Left colon (tissue), 2 donors: ENCODE results near the gene COPE. TPM values are rescaled to one million over a fixed set of nuclear protein-coding genes. Genes with fewer than 3 reads are reported as not detected.

Experiments used
- ATAC-seq: fragments of 200-7000 bp; cut with Tn5 transposase; one replicate; pipeline ENCODE4 v1.9.1; 2020; ENCODE audit warnings: mild to moderate bottlenecking, moderate library complexity
- DNase-seq, 2 donors: peaks; one replicate each; pipeline ENCODE4 v3.0.0-alpha.2; 2020
- intact Hi-C, 2 donors: fragments of 100-400 bp; cut with DNase I in 1 of 2; cut with micrococcal nuclease in 1 of 2; formaldehyde crosslinking; loops; one replicate each; pipeline versions ENCODE4 v1.11.2 to v1.14.0; 2022; cut with DNase I, micrococcal nuclease
- total RNA-seq, 2 donors: library from RNA; stranded (reverse); fragmentation: NEBNext Ultra II Directional; extraction: Animal tissue kit (Norgen Biotek cat#: 25700); gene quantifications; one replicate each; pipeline ENCODE4 v1.2.1, GENCODE V29; 2021
- donor health status: DM: no; HTN: no; CAD: no.
- donor health status: DM: yes; HTN: yes; CAD: no.

COPE gene
- total RNA-seq, 2 donors from 2014 or later, result 186 to 200 TPM

- no peak for ATAC-seq
Measured at GRCh38 chr19:18861235-18861634, 58.0 kb downstream of the COPE start.

DNA sequence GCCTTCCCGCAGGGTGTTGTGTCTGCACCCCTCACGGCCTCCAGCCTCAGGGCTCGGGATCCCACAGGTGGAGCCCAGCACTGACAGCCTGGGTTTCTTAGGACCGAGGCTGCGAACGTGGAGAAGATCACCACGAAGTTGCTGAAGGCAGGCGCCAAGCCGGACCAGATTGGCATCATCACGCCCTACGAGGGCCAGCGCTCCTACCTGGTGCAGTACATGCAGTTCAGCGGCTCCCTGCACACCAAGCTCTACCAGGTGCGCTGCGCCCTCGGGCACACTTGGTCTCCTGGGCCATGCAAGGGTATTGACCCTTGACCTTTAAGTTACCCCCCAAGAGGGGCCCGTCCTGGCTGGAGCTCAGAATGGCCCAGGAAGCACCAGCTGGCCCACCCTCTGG, 58.5 kb downstream of the COPE start:
- ATAC-seq (no peak), DNase-seq (no peak)
- intact Hi-C loops, result no loop called here

More at GRCh38 chr19:18861235-18861634, 58.0 kb downstream of the COPE start:
- intact Hi-C loops, result no loop called here
- DNase-seq, result no peak

- intact Hi-C loops, result no loop called here
- DNase-seq, result no peak
- no peak for ATAC-seq
Measured at GRCh38 chr19:18860302-18860700, 58.9 kb downstream of the COPE start.

- DNase-seq (no peak), ATAC-seq (no peak)
- intact Hi-C loops, result loop anchor here in 1 of 2 donors (10.0 kb wide), 1 partner anchor 265 kb away; no protein-coding TSS in a partner anchor
Measured at GRCh38 chr19:18859676-18860301, 59.4 kb downstream of the COPE start.

DNA sequence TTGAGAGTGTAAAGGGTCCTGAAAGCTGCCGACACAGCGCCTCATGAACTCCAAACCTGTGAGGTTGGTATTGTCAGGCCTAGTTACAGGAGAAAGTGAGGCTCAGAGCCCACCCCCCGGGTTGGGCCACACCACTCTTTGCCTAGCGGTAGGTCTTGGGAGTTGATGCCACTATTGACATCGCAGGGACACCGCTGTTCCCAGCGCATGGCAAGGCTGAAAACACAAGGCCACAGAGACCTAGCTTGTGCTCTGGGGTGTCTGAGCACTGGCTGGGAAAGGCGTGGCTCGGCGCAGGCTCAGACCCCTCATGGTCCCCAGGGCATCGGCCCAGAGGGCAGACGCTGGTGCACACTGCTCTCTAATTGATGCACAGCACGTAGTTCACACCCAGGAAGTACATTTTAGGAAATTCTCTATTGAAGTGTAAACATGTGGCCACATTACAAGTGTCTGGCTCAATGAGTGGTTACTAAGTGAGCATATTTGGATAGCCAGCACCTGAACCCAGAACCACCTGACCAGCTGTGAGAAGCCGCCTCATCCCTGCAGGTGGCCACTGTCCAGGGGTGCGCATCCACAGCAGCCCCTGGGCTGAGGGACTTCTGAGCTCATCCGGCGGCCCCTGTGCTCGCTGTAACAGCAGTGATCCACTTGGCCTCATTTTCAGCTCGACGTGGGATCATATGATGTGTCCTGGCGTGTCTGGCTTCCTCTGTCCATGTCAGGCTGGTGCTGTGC, 60.1 kb downstream of the COPE start:
- DNase-seq (no peak), ATAC-seq (no peak)
- intact Hi-C loops, result loop anchor here in 1 of 2 donors (10.0 kb wide), 1 partner anchor 264 kb away; no protein-coding TSS in a partner anchor

DNA sequence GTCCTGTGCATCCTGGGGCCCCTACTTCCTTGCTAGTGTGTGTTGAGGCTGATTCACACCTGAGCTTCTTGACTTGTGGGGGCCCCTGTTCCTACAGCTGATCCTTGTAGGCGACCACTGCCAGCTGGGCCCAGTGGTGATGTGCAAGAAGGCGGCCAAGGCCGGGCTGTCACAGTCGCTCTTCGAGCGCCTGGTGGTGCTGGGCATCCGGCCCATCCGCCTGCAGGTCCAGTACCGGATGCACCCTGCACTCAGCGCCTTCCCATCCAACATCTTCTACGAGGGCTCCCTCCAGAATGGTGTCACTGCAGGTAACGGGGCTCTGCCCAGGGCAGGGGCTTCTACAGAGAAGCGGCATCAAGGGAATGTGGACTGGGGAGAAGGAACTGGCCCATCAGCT, 62.0 kb downstream of the COPE start:
- intact Hi-C loops, result loop anchor here in 1 of 2 donors (10.0 kb wide), 1 partner anchor 262 kb away; no protein-coding TSS in a partner anchor
- ATAC-seq, result no peak

GRCh38 chr19:18856385-18857126, 62.6 kb downstream of the COPE start:
- intact Hi-C loops, result loop anchor here in 1 of 2 donors (10.0 kb wide), 1 partner anchor 262 kb away; no protein-coding TSS in a partner anchor
- ATAC-seq, result peak; percentile 48
- no peak for DNase-seq

More for the DNA sequence above, 62.0 kb downstream of the COPE start:
- no peak for DNase-seq

DNA sequence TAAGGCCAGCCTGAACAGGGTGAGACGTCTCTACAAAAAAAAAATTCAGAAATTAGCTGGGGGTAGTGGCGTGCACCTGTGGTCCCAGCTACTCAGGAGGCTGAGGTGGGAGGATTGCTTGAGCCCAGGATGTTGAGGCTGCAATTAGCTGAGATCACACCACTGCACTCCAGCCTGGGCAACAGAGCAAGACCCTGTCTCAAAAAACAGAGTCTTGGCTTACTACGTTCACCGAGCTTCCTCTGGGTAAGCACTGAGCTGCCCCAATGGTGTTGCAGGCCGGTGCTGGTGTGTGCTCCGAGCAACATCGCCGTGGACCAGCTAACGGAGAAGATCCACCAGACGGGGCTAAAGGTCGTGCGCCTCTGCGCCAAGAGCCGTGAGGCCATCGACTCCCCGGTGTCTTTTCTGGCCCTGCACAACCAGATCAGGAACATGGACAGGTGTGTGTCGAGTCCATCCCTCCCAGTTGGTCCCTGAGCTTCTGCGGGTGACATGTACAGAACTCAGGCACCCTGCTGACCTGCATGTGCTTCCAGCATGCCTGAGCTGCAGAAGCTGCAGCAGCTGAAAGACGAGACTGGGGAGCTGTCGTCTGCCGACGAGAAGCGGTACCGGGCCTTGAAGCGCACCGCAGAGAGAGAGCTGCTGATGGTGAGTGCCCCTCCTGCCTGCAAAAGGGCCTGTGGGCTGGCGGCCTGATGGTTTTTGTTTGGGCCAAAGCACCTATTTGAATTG, 63.4 kb downstream of the COPE start:
- ATAC-seq (no peak), DNase-seq (no peak)
- intact Hi-C loops, result loop anchor here in 1 of 2 donors (10.0 kb wide), 1 partner anchor 261 kb away; no protein-coding TSS in a partner anchor

GRCh38 chr19:18854982-18855381, 64.2 kb downstream of the COPE start:
- intact Hi-C loops, result loop anchor here in 1 of 2 donors (10.0 kb wide), 1 partner anchor 260 kb away; no protein-coding TSS in a partner anchor
- ATAC-seq (no peak), DNase-seq (no peak)

DNA sequence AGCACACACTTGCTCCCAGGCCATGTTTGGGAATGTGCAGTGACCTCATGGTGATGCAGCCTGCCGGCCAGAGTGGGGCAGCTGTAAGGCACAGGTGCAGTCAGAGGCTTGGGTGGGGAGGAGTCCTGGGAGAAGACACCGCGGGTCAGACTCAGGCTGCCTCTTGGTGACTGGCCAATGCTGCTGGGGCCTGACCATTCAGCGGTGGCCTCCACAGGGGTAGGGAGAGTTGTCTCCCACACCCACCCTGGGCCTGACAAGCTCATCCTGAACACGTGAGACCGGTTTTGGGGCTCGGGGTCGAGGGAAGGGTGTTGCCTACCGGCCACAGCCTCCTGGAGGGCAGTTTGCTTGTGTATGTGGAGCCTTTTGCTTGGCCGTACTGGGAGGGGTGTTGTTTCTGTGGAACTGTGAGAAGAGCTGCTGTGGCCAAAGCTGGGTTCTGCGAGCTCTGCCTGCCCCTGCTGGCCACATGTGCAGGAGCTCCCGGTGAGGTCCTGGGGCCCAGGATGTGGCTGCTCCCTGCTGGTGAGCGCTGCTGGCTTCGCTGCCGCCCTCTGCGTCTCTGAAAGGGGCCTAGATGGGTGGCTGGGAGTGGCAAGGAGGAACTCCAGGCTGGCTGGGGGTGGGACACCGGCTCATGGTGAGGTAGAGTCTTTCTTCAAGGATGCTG, 65.3 kb downstream of the COPE start:
- ATAC-seq (no peak), DNase-seq (no peak)
- intact Hi-C loops, result loop anchor here in 1 of 2 donors (10.0 kb wide), 1 partner anchor 259 kb away; no protein-coding TSS in a partner anchor

DNA sequence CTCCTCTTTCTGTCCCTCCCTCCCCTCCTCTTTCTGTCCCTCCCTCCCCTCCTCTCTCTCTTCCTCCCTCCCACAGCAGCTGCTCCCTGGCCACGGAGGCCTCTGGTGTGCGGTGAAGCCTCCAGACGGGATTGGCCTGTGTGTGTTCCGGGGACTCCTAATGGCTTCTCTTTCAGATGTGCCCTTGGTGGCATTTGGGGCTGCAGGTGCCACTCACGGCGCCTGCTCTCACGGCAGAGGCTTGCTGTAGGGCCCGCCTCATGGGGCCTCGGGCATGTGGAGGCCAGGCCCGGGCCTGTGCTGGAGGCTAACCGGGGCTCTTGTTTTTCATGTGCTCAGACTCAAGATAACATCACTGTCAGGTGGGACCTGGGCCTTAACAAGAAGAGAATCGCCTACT, 66.5 kb downstream of the COPE start:
- intact Hi-C loops, result loop anchor here in 1 of 2 donors (10.0 kb wide), 1 partner anchor 258 kb away; no protein-coding TSS in a partner anchor
- ATAC-seq (no peak), DNase-seq (no peak)

GRCh38 chr19:18851673-18852325, 67.4 kb downstream of the COPE start:
- DNase-seq, result no peak
- ATAC-seq, result no peak
- intact Hi-C loops, result loop anchor here in 1 of 2 donors (10.0 kb wide), 1 partner anchor 257 kb away; no protein-coding TSS in a partner anchor

DNA sequence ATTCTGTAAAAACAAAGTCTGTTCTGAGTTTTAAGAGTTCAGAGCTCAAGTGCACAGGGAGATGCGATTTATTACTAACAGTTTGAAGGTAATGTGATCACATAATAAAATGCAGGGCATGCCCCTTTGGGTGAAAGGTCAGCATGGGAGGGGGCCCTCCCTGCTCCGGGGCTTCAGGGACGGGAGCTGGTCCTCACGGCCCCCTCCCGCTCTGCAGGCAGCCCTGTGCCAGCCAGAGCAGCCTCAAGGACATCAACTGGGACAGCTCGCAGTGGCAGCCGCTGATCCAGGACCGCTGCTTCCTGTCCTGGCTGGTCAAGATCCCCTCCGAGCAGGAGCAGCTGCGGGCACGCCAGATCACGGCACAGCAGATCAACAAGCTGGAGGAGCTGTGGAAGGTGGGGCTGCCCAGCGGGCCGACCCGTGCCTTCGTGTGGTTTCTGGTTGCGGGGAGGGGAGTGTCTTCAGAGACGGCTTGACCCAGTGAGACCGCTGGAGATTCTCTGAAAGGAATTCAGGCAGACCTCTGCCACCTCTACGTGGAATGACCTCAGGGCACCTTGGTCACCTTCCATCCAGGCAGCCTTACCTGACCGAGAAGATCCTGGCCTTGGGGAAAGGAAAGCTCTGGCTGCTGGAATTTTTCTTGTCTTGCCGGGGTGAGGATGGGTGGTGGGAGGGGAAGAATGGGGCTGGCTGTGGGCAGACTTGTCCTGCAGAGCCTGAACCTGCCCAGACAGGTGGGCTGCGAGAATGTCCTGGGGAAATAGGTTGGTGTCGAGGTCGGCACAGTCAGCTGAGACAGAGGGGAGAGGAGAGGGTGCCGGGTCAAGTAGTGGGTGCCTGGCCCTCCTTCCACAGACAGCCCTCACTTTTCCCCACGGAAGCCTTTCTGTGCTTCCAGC, 68.5 kb downstream of the COPE start:
- DNase-seq (no peak), ATAC-seq (no peak)
- intact Hi-C loops, result loop anchor here in 1 of 2 donors (10.0 kb wide), 1 partner anchor 256 kb away; no protein-coding TSS in a partner anchor

DNA sequence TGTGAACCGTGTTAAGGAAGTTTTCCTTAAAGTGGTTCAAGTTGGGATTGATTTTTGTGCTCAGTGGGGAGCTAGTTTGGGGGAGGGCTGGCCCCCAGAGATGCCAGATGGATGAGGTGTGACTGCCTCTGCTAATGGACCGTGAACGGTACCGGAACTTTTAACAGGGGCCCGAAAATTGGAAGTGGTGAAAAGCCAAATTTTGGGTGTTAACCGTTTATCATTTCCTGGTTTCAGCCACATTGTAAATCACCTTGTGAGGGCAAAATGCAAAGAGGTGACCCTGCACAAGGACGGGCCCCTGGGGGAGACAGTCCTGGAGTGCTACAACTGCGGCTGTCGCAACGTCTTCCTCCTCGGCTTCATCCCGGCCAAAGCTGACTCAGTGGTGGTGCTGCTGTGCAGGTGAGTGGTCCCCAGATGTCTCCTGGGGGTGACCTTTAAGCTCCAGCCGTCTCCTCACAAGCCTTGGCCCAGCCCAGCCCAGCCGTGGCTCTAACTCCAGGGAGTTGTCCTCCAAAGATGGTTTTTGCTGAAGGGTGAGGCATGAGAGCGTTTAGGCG, 69.3 kb downstream of the COPE start:
- ATAC-seq (no peak), DNase-seq (no peak)
- intact Hi-C loops, result loop anchor here (5.0 to 10.0 kb wide), 2 partner anchors 255 to 258 kb away; no protein-coding TSS in a partner anchor
